ENCODE data around the gene MRPL23. TPM values are rescaled to one million over a fixed set of nuclear protein-coding genes. Genes with fewer than 3 reads are reported as not detected.

Gene MRPL23
- total and polyA plus RNA-seq, 12 donors = 52.2 to 1,024 (median 184) TPM

GRCh38 chr11:1930462-1930830, 16.7 kb upstream of the MRPL23 start:
- H3K9me3 ChIP-seq (replicated peaks in 1 of 3) = no peaks in the 10 kb centered on the region
- TF ChIP-seq CTCF (IDR thresholded peaks at IDR 0.05) (no peak), POLR2A (IDR thresholded peaks at IDR 0.05) (no peak)
- H3K27ac ChIP-seq = peak overlapping the region in 2 of 5 donors; percentile 34 to 57
- H3K27me3 ChIP-seq = no peaks in the 10 kb centered on the region
- no peak overlapping the region for H3K4me3 ChIP-seq
- DNase-seq = peak in 1 of 7 donors; percentile 5
- 83 to 87% (median 85%) methylated on average over 9 of the region's 9 CpGs for WGBS, 4 donors
- intact Hi-C loops (cut with DNase I) = loop anchor here in 1 of 2 donors (5.0 kb wide), 1 partner anchor 222 kb away; no protein-coding TSS in a partner anchor
- no peaks in the 10 kb centered on the region for H3K36me3 ChIP-seq (replicated peaks in 1 of 2)
- peaks cover 0 to 3% of the 10 kb centered on the region in 2 donors for H3K4me1 ChIP-seq (replicated peaks in 1 of 2)

- WGBS, 4 donors = 59 to 65% (median 62%) methylated on average over 18 of the region's 18 CpGs
- intact Hi-C loops (cut with DNase I) = loop anchor here in 1 of 2 donors (5.0 kb wide), 1 partner anchor 221 kb away; no protein-coding TSS in a partner anchor
- no peaks in the 10 kb centered on the region for H3K27me3 ChIP-seq
- DNase-seq = peak in 5 of 7 donors; percentile 15 to 76 (median 46)
- H3K27ac ChIP-seq = peak overlapping the region in 2 of 5 donors; percentile 67 to 70
- no peaks in the 10 kb centered on the region for H3K9me3 ChIP-seq (replicated peaks in 1 of 3)
- TF ChIP-seq POLR2A (IDR thresholded peaks at IDR 0.05) (no peak), CTCF (IDR thresholded peaks at IDR 0.05) (no peak)
- H3K36me3 ChIP-seq (replicated peaks in 1 of 2) = no peaks in the 10 kb centered on the region
- no peak overlapping the region for H3K4me3 ChIP-seq
- peaks cover 0 to 3% of the 10 kb centered on the region in 2 donors for H3K4me1 ChIP-seq (replicated peaks in 1 of 2)
Measured at GRCh38 chr11:1931341-1932104, 15.6 kb upstream of the MRPL23 start.

GRCh38 chr11:1932105-1932480, 15.0 kb upstream of the MRPL23 start:
- Histone ChIP-seq H3K9me3 (replicated peaks in 1 of 3) (no peaks in the 10 kb centered on the region), H3K4me1 (replicated peaks in 1 of 2) (peaks cover 0 to 3% of the 10 kb centered on the region in 2 donors), H3K36me3 (replicated peaks in 1 of 2) (no peaks in the 10 kb centered on the region), H3K27ac (peak overlapping the region in 2 of 5 donors; percentile 67 to 70), H3K27me3 (no peaks in the 10 kb centered on the region), H3K4me3 (no peak overlapping the region)
- peak in 2 of 7 donors; percentile 8 to 20 for DNase-seq
- TF ChIP-seq POLR2A (IDR thresholded peaks at IDR 0.05) (no peak), CTCF (IDR thresholded peaks at IDR 0.05) (no peak)
- WGBS, 4 donors = 75 to 83% (median 77%) methylated on average over 2 to 11 of the region's 11 CpGs
- intact Hi-C loops (cut with DNase I) = loop anchor here in 1 of 2 donors (5.0 kb wide), 1 partner anchor 220 kb away; no protein-coding TSS in a partner anchor

GRCh38 chr11:1932681-1933080, 14.5 kb upstream of the MRPL23 start:
- H3K4me1 ChIP-seq (replicated peaks in 1 of 2) = peaks cover 0 to 3% of the 10 kb centered on the region in 2 donors
- no peaks in the 10 kb centered on the region for H3K36me3 ChIP-seq (replicated peaks in 1 of 2)
- no peak overlapping the region for H3K27ac ChIP-seq
- DNase-seq = peak in 1 of 7 donors; percentile 3
- H3K27me3 ChIP-seq = no peaks in the 10 kb centered on the region
- no peaks in the 10 kb centered on the region for H3K9me3 ChIP-seq (replicated peaks in 1 of 3)
- intact Hi-C loops (cut with DNase I) = loop anchor here in 1 of 2 donors (5.0 kb wide), 1 partner anchor 220 kb away; no protein-coding TSS in a partner anchor
- WGBS, 4 donors = 94 to 97% (median 96%) methylated on average over 4 of the region's 4 CpGs
- no peak overlapping the region for H3K4me3 ChIP-seq
- no peak for TF ChIP-seq POLR2A (IDR thresholded peaks at IDR 0.05)
- TF ChIP-seq CTCF (IDR thresholded peaks at IDR 0.05) = no peak

Measured in adrenal gland (tissue), 12 donors.